Suprapubic skin (tissue), 4 donors: ENCODE measurements around the gene WNT6. TPM values are rescaled to one million over a fixed set of nuclear protein-coding genes. Genes with fewer than 3 reads are reported as not detected.

Experiments
- DNase-seq, 2 donors: peaks; one replicate each; pipeline ENCODE4 v3.0.0-alpha.2; 2019; ENCODE audit warnings: low spot score in 2 of 2
- H3K27ac ChIP-seq: fragments of 200-600 bp; sonication (generic); one replicate; pipeline ENCODE4 v1.5.1; 2019
- H3K27me3 ChIP-seq: fragments of 200-600 bp; sonication (generic); one replicate; pipeline ENCODE4 v1.5.1; 2019
- H3K36me3 ChIP-seq: fragments of 200-600 bp; sonication (generic); one replicate; pipeline ENCODE4 v1.5.1; 2019
- H3K4me1 ChIP-seq: fragments of 200-600 bp; sonication (generic); one replicate; pipeline ENCODE4 v1.5.1; 2019
- H3K4me3 ChIP-seq: fragments of 200-600 bp; sonication (generic); one replicate; pipeline ENCODE4 v1.5.1; 2019; ENCODE audit warnings: mild to moderate bottlenecking
- H3K9me3 ChIP-seq: fragments of 200-600 bp; sonication (generic); one replicate; pipeline ENCODE4 v1.5.1; 2019
- EP300 ChIP-seq: sonication (generic); formaldehyde crosslinking; IDR thresholded peaks from one replicate; pipeline ENCODE4 v1.6.1; 2017; ENCODE audit warnings: antibody characterized with exemption
- POLR2A ChIP-seq, 2 donors: fragments of 450-650 bp; IDR thresholded peaks; one replicate each; pipeline ENCODE4 v1.6.1; 2017; ENCODE audit warnings: antibody characterized with exemption in 2 of 2, mild to moderate bottlenecking in 2 of 2, moderate library complexity in 2 of 2
- POLR2AphosphoS5 ChIP-seq, 3 donors: sonication (generic); formaldehyde crosslinking; IDR thresholded peaks; one replicate each; pipeline ENCODE4 v1.6.1; 2017; ENCODE audit warnings: antibody characterized with exemption in 3 of 3
- WGBS: methylation state at CpG from one replicate; pipeline ENCODE4 v1.1.5; 2018; 5-methylcytosine and 5-hydroxymethylcytosine counted together
- total RNA-seq, 4 donors: library from RNA; depleted of rRNA; stranded (reverse); fragments of >200 nt; gene quantifications; one replicate each; pipeline ENCODE4 v1.1.0, GENCODE V29; 2016
- TF ChIP-seq, protein P1 (sequence below), 2 donors: fragments of 200-600 bp in 1 of 2; fragments of 450-650 bp in 1 of 2; sonication (generic) in 1 of 2; IDR thresholded peaks; one replicate each; pipeline ENCODE4 v1.5.1; 2016 to 2019; ENCODE audit warnings: antibody characterized with exemption in 2 of 2, mild to moderate bottlenecking in 1 of 2, moderate library complexity in 1 of 2

Gene WNT6
- total RNA-seq, 4 donors from 2014 or later, result 1.4 to 3.7 (median 2.3) TPM

DNA sequence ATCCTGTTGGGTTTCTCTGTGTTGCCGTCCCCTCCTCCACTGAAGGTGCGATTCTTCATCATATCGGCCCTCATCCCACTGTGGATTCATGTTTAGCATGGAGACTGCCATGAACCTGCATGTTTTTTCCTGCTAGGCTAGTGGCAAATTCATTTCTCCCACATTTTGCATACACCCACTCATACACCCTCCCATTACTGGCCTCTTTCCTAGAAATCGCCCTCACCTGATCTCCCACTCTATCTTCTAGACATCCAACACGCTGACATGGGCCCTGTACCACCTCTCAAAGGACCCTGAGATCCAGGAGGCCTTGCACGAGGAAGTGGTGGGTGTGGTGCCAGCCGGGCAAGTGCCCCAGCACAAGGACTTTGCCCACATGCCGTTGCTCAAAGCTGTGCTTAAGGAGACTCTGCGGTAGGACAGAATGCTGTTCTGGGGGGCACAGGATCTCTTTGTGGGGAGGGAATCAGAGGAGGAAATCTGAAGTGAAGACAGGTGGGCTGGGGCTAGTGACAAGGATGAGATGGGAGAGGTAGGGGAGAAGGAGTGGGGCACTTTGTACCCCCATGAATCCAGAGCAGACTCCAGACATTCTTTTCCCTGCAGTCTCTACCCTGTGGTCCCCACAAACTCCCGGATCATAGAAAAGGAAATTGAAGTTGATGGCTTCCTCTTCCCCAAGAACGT is 45.7 kb upstream of the WNT6 start:
- DNase-seq, result no peak
- no peak for TF ChIP-seq EP300
- TF ChIP-seq, protein P1, sequence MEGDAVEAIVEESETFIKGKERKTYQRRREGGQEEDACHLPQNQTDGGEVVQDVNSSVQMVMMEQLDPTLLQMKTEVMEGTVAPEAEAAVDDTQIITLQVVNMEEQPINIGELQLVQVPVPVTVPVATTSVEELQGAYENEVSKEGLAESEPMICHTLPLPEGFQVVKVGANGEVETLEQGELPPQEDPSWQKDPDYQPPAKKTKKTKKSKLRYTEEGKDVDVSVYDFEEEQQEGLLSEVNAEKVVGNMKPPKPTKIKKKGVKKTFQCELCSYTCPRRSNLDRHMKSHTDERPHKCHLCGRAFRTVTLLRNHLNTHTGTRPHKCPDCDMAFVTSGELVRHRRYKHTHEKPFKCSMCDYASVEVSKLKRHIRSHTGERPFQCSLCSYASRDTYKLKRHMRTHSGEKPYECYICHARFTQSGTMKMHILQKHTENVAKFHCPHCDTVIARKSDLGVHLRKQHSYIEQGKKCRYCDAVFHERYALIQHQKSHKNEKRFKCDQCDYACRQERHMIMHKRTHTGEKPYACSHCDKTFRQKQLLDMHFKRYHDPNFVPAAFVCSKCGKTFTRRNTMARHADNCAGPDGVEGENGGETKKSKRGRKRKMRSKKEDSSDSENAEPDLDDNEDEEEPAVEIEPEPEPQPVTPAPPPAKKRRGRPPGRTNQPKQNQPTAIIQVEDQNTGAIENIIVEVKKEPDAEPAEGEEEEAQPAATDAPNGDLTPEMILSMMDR (IDR thresholded peaks at IDR 0.05), result no peak
- TF ChIP-seq POLR2AphosphoS5 (IDR thresholded peaks at IDR 0.05), result no peak
- TF ChIP-seq POLR2A (IDR thresholded peaks at IDR 0.05), result no peak

DNA sequence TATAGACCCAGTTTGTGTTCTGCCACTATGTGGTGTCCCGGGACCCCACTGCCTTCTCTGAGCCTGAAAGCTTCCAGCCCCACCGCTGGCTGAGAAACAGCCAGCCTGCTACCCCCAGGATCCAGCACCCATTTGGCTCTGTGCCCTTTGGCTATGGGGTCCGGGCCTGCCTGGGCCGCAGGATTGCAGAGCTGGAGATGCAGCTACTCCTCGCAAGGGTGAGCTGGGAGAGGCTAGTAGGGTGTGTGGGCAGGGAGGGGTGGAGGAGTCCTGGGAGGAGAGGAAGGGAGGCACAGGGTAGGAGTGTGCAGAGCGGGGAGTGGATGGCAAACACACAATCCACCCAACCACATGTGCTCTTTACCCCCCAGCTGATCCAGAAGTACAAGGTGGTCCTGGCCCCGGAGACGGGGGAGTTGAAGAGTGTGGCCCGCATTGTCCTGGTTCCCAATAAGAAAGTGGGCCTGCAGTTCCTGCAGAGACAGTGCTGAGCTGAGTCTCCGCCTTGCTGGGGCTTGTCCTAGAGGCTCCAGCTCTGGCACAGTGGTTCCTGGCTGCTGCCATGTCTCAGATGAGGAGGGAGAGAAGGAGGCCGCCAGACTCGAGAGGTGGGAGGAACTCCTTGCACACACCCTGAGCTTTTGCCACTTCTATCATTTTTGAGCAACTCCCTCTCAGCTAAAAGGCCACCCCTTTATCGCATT is 44.9 kb upstream of the WNT6 start:
- Histone ChIP-seq H3K4me1 (peaks cover 10% of the 10 kb centered on the region), H3K27ac (peak overlapping the region; percentile 34), H3K36me3 (peaks cover 34% of the 10 kb centered on the region), H3K27me3 (no peaks in the 10 kb centered on the region), H3K4me3 (no peak overlapping the region), H3K9me3 (no peaks in the 10 kb centered on the region)
- DNase-seq, result no peak
- 46% methylated on average over 13 of the region's 13 CpGs for WGBS
- TF ChIP-seq, protein P1 (IDR thresholded peaks at IDR 0.05), result no peak
- TF ChIP-seq POLR2AphosphoS5 (IDR thresholded peaks at IDR 0.05) (no peak), POLR2A (IDR thresholded peaks at IDR 0.05) (no peak), EP300 (no peak)

More for the DNA sequence above, 45.7 kb upstream of the WNT6 start:
- H3K27me3 ChIP-seq, result no peaks in the 10 kb centered on the region
- H3K36me3 ChIP-seq, result peaks cover 29% of the 10 kb centered on the region
- peak overlapping the region; percentile 34 for H3K27ac ChIP-seq
- no peak overlapping the region for H3K4me3 ChIP-seq
- WGBS, result 73% methylated on average over 11 of the region's 11 CpGs
- peaks cover 10% of the 10 kb centered on the region for H3K4me1 ChIP-seq
- H3K9me3 ChIP-seq, result no peaks in the 10 kb centered on the region

DNA sequence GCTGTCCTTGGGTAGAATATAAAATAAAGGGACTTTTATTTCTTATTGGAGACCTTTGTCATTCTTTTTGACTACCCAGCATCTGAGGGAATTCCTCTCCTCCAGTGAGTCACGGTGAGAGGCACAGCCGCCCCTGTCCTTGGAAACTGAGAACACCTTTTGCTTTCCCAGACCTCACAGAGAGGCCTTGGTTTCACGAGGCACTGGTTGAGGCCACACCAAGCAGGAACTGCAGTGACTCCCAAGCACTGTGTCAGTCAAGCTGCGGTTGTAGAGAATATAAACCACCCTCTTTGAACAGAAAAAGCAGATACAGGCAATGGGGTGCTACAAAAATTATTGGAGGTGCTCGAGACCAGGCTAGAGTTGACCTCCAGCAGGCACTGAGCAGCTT is 44.4 kb upstream of the WNT6 start:
- 72% methylated on average over 5 of the region's 5 CpGs for WGBS
- Histone ChIP-seq H3K27ac (no peak overlapping the region), H3K9me3 (no peaks in the 10 kb centered on the region), H3K4me1 (peaks cover 10% of the 10 kb centered on the region), H3K36me3 (peaks cover 34% of the 10 kb centered on the region), H3K4me3 (no peak overlapping the region), H3K27me3 (no peaks in the 10 kb centered on the region)
- no peak for DNase-seq
- TF ChIP-seq POLR2A (IDR thresholded peaks at IDR 0.05) (no peak), POLR2AphosphoS5 (IDR thresholded peaks at IDR 0.05) (no peak), EP300 (no peak)
- TF ChIP-seq, protein P1 (IDR thresholded peaks at IDR 0.05), result no peak

DNA sequence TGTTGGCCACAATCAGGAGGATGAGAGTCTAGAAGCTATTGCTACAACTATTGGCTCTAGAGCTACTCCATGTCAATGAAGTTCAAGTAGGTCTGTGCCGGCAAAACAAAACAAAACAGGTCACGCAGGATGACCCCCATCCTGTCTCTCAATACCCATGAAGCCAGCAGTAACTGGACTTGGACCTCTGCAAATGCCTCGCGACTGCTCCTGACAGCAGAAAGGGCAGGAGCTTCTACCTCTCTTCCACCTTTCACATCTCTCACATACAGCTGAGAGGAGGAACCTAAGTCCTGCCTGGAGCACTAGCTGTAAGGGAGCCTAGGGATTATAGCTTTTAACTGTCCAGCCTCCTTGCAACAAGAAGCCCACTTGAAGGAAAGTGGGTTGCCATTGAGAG is 44.0 kb upstream of the WNT6 start:
- Histone ChIP-seq H3K36me3 (peaks cover 34% of the 10 kb centered on the region), H3K9me3 (no peaks in the 10 kb centered on the region), H3K4me3 (no peak overlapping the region), H3K27ac (no peak overlapping the region), H3K27me3 (no peaks in the 10 kb centered on the region), H3K4me1 (peaks cover 10% of the 10 kb centered on the region)
- TF ChIP-seq POLR2A (IDR thresholded peaks at IDR 0.05) (no peak), EP300 (no peak), POLR2AphosphoS5 (IDR thresholded peaks at IDR 0.05) (no peak)
- TF ChIP-seq, protein P1 (IDR thresholded peaks at IDR 0.05), result no peak
- DNase-seq, result no peak
- WGBS, result 88% methylated on average over 4 of the region's 4 CpGs

DNA sequence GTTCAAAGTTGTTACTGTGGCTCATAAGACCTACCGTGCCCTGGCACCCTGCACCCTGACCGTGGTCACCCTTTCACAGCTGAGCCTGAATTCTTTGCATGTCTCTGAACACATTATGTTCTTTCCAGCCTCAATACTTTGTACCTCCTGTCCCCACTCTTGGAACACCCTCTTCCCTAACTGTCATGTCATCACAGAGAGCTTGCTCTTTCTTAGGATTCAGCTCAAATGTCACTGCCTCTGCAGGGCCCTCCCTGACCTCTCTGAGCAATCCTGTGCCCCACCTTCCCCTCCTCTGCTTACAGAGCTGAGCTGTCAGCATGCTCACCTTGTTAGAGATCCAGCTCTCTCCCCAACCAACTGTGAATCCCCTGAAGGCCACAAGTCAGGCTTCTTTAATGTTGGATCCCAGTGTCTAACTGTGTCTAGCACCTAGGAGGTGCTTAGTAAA is 43.0 kb upstream of the WNT6 start:
- Histone ChIP-seq H3K4me3 (no peak overlapping the region), H3K27ac (no peak overlapping the region), H3K4me1 (peaks cover 10% of the 10 kb centered on the region), H3K27me3 (no peaks in the 10 kb centered on the region), H3K36me3 (peaks cover 34% of the 10 kb centered on the region), H3K9me3 (no peaks in the 10 kb centered on the region)
- 92% methylated on average over 2 of the region's 2 CpGs for WGBS
- no peak for DNase-seq
- TF ChIP-seq EP300 (no peak), POLR2A (IDR thresholded peaks at IDR 0.05) (no peak), POLR2AphosphoS5 (IDR thresholded peaks at IDR 0.05) (no peak)
- TF ChIP-seq, protein P1 (IDR thresholded peaks at IDR 0.05), result no peak
